ENCODE measurements around the gene LBP. TPM values are rescaled to one million over a fixed set of nuclear protein-coding genes. Genes with fewer than 3 reads are reported as not detected.

The LBP gene
- total RNA-seq, 1 experiment from 2014 or later = 0.52 TPM

DNA sequence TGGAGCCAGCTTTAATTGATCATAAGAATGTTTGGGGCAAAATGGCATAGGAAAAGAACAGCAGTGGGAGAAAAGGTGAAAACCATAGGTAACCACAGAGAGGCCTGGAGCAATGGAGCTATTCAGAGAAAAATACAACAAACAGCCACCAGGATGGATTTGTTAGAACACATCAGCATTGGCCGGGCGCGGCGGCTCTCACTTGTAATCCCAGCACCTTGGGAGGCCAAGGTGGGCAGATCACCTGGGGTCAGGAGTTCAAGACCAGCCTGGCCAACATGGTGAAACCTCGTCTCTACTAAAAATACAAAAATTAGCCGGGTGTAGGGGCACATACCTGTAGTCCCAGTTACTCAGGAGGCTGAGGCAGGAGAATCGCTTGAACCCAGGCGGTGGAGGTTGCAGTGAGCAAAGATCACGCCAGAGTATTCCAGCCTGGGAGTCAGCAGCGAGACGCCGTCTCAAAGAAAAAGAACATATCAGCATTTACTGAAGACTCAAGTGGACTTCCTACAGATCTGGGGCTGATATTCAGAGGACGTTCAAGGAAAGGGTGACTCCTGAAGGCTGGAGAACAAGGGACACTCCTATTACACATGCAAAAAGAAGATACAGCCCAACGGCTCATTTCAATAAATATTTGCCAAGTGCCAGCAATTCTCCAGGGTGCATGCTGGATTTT lies 68.6 kb downstream of the LBP start:
- no peaks in the 10 kb centered on the region for H3K9me3 ChIP-seq (ENCODE audit: control insufficient read depth, low read depth, low read length)
- TF ChIP-seq, protein P1, sequence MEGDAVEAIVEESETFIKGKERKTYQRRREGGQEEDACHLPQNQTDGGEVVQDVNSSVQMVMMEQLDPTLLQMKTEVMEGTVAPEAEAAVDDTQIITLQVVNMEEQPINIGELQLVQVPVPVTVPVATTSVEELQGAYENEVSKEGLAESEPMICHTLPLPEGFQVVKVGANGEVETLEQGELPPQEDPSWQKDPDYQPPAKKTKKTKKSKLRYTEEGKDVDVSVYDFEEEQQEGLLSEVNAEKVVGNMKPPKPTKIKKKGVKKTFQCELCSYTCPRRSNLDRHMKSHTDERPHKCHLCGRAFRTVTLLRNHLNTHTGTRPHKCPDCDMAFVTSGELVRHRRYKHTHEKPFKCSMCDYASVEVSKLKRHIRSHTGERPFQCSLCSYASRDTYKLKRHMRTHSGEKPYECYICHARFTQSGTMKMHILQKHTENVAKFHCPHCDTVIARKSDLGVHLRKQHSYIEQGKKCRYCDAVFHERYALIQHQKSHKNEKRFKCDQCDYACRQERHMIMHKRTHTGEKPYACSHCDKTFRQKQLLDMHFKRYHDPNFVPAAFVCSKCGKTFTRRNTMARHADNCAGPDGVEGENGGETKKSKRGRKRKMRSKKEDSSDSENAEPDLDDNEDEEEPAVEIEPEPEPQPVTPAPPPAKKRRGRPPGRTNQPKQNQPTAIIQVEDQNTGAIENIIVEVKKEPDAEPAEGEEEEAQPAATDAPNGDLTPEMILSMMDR (conservative IDR thresholded peaks at IDR 0.05) = no peak
- H3K4me1 Mint-ChIP-seq = peaks cover 22 to 26% of the 10 kb centered on the region in 2 experiments
- WGBS (ENCODE audit: extremely low coverage, insufficient read length, low lambda C conversion rate) = no CpG with 5 or more reads among the region's 14 CpGs
- no peaks in the 10 kb centered on the region; a peak in 1 of 5 replicates for H3K9me3 Mint-ChIP-seq
- no peak overlapping the region for H2BK120ac ChIP-seq (ENCODE audit: low read depth, low read length, poor library complexity, severe bottlenecking)
- H3T11ph ChIP-seq (ENCODE audit: low read length) = no peak overlapping the region
- DNase-seq = peak; percentile 24
- H4K91ac ChIP-seq (ENCODE audit: insufficient read length, low read depth, low read length) = no peak overlapping the region
- H3K27ac ChIP-seq (ENCODE audit: insufficient read length, low read depth, low read length) = no peak overlapping the region
- H2AFZ ChIP-seq (ENCODE audit: low read length) = no peak overlapping the region
- H3K4me1 ChIP-seq (ENCODE audit: insufficient read depth, low read length) = peaks cover 3% of the 10 kb centered on the region; the same call in 1 of the 2 replicates
- H3K56ac ChIP-seq (ENCODE audit: insufficient read length, low read depth, low read length) = no peak overlapping the region
- H2BK15ac ChIP-seq (ENCODE audit: low read depth, low read length) = no peak overlapping the region
- H2AK5ac ChIP-seq (ENCODE audit: insufficient read length, low read length) = no peak overlapping the region
- no peak overlapping the region for H4K8ac ChIP-seq (replicated peaks; ENCODE audit: insufficient read length, low read depth, low read length)
- H2BK12ac ChIP-seq (ENCODE audit: insufficient read length, low read depth, low read length) = no peak overlapping the region
- no peak overlapping the region for H3K9ac ChIP-seq (ENCODE audit: extremely low read depth, insufficient read length, low read length)
- H3K27me3 ChIP-seq (ENCODE audit: insufficient read depth, low read length) = no peaks in the 10 kb centered on the region
- no peaks in the 10 kb centered on the region for H3K27me3 Mint-ChIP-seq (ENCODE audit: low read depth)
- H3K4ac ChIP-seq (ENCODE audit: low read depth, low read length) = no peak overlapping the region
- H3K27ac Mint-ChIP-seq = peak overlapping the region in 1 of 3 experiments; percentile 37; a peak in 3 of 7 replicates
- no peaks in the 10 kb centered on the region for H4K20me1 ChIP-seq (ENCODE audit: control insufficient read depth, insufficient read depth, insufficient read length)
- H3K14ac ChIP-seq (ENCODE audit: insufficient read depth, low read length) = no peak overlapping the region
- no peaks in the 10 kb centered on the region for H3K23me2 ChIP-seq (ENCODE audit: insufficient read length, low read depth, low read length, poor library complexity, severe bottlenecking)
- H2BK5ac ChIP-seq (ENCODE audit: insufficient read length, low read length) = no peak overlapping the region
- H3K79me2 ChIP-seq (ENCODE audit: insufficient read depth, low read length) = no peaks in the 10 kb centered on the region
- H3K18ac ChIP-seq (ENCODE audit: insufficient read length, low read depth, low read length) = no peak overlapping the region
- peaks cover 22 to 49% (median 33%) of the 10 kb centered on the region in 3 experiments; a peak in 6 of 7 replicates for H3K36me3 Mint-ChIP-seq (ENCODE audit: insufficient read depth in 1 of 3, low read depth in 3 of 3)
- no peaks in the 10 kb centered on the region for H3K79me1 ChIP-seq (ENCODE audit: insufficient read depth, low read depth, low read length, poor library complexity, severe bottlenecking)
- no peak overlapping the region for H3K4me2 ChIP-seq (ENCODE audit: insufficient read depth, insufficient read length, low read length)
- no peak overlapping the region for H3K23ac ChIP-seq (ENCODE audit: insufficient read length, low read depth, low read length)
- no peak overlapping the region for H4K5ac ChIP-seq (ENCODE audit: insufficient read length, low read depth, low read length)
- no peak overlapping the region for H3K4me3 Mint-ChIP-seq
- H2BK20ac ChIP-seq (ENCODE audit: low read depth, low read length, poor library complexity, severe bottlenecking) = no peak overlapping the region

Measured in H9 (cell line).